NCI-H2107 treated with DMSO at 0.1 percent for 48 hours (cell line): ENCODE measurements around the gene JSRP1.

ENCODE experiments used
- DNase-seq: peaks from one replicate; lab custom pipeline; 2025; ENCODE audit not compliant: unreplicated experiment; lab: John Stamatoyannopoulos, UW

The JSRP1 gene

GRCh38 chr19:2255982-2256685, at the start of gene JSRP1:
Gene JSRP1, minus strand, starts transcription at chr19:2256417. Its CDS starts 1,103 bp downstream, at chr19:2255314.
- DNase-seq, result no peak

- DNase-seq, result no peak
Observed at GRCh38 chr19:2305452-2306280, 49.4 kb upstream of the JSRP1 start.

- DNase-seq, result no peak
Observed at GRCh38 chr19:2303211-2303798, 47.1 kb upstream of the JSRP1 start.

GRCh38 chr19:2302319-2303210, 46.3 kb upstream of the JSRP1 start:
- no peak for DNase-seq

- DNase-seq, result no peak
Observed at GRCh38 chr19:2300533-2300932, 44.3 kb upstream of the JSRP1 start.

GRCh38 chr19:2296141-2296540, 39.9 kb upstream of the JSRP1 start:
- no peak for DNase-seq

- no peak for DNase-seq
Observed at GRCh38 chr19:2294687-2295335, 38.6 kb upstream of the JSRP1 start.

- DNase-seq, result no peak
Observed at GRCh38 chr19:2291185-2291751, 35.1 kb upstream of the JSRP1 start.

GRCh38 chr19:2290441-2291184, 34.4 kb upstream of the JSRP1 start:
- no peak for DNase-seq

- no peak for DNase-seq
Observed at GRCh38 chr19:2289714-2290435, 33.7 kb upstream of the JSRP1 start.

GRCh38 chr19:2288818-2289713, 32.8 kb upstream of the JSRP1 start:
- DNase-seq, result no peak

- peak; percentile 17 for DNase-seq
Observed at GRCh38 chr19:2288338-2288817, 32.2 kb upstream of the JSRP1 start.

- no peak for DNase-seq
Observed at GRCh38 chr19:2287585-2288337, 31.5 kb upstream of the JSRP1 start.

GRCh38 chr19:2286402-2287140, 30.4 kb upstream of the JSRP1 start:
- DNase-seq, result no peak

- DNase-seq, result no peak
Observed at GRCh38 chr19:2283835-2284507, 27.8 kb upstream of the JSRP1 start.

GRCh38 chr19:2282862-2283237, 26.6 kb upstream of the JSRP1 start:
- DNase-seq, result no peak
